HepG2 (cell line): ENCODE results near the gene NUDT17. TPM values are rescaled to one million over a fixed set of nuclear protein-coding genes. Genes with fewer than 3 reads are reported as not detected.

Source experiments
- DMAP1 ChIP-seq: IDR thresholded peaks from 2 replicates; pipeline ENCODE4 v1.6.1; 2016
- ELF1 ChIP-seq: sonication (generic); formaldehyde crosslinking; IDR thresholded peaks from 2 replicates; pipeline ENCODE4 v1.4.0; 2020; ENCODE audit warnings: missing genetic modification reagents
- GLI4 ChIP-seq: sonication (generic); formaldehyde crosslinking; IDR thresholded peaks from 2 replicates; pipeline ENCODE4 v1.5.1; 2020; ENCODE audit warnings: missing genetic modification reagents, mild to moderate bottlenecking, moderate library complexity, borderline replicate concordance
- MAFK ChIP-seq, 2 experiments: IDR thresholded peaks in 1 of 2; conservative IDR thresholded peaks in 1 of 2; 2 replicates each; pipeline ENCODE4 v1.6.1; 2011; ENCODE audit warnings: improper control_type of control experiment in 2 of 2, low read length in 2 of 2
- MEIS2 ChIP-seq: sonication (generic); formaldehyde crosslinking; IDR thresholded peaks from 2 replicates; pipeline ENCODE4 v1.9.0; 2021; ENCODE audit warnings: mild to moderate bottlenecking, missing genetic modification reagents
- MIXL1 ChIP-seq: IDR thresholded peaks from 2 replicates; pipeline ENCODE4 v1.6.1; 2016
- MTF2 ChIP-seq: sonication (generic); formaldehyde crosslinking; IDR thresholded peaks from 2 replicates; pipeline ENCODE4 v1.5.0; 2020; ENCODE audit warnings: missing genetic modification reagents, borderline replicate concordance
- NCOA2 ChIP-seq: sonication (generic); formaldehyde crosslinking; IDR thresholded peaks from 2 replicates; pipeline ENCODE4 v1.8.0; 2022; ENCODE audit warnings: inconsistent platforms
- POLR2A ChIP-seq, 2 experiments: IDR thresholded peaks; 2 replicates each; pipeline ENCODE4 v1.6.1; 2011; ENCODE audit warnings: low read depth in 2 of 2, low read length in 2 of 2, mild to moderate bottlenecking in 1 of 2, moderate library complexity in 1 of 2; ENCODE audit not compliant: insufficient read depth in 1 of 2
- SMAD9 ChIP-seq: sonication (generic); formaldehyde crosslinking; IDR thresholded peaks from 2 replicates; pipeline ENCODE4 v1.5.1; 2020; ENCODE audit warnings: mild to moderate bottlenecking, missing genetic modification reagents
- ZNF296 ChIP-seq: sonication (generic); formaldehyde crosslinking; conservative IDR thresholded peaks from 2 replicates; pipeline ENCODE4 v1.5.0; 2020; ENCODE audit warnings: mild to moderate bottlenecking, missing genetic modification reagents
- ZNF543 ChIP-seq: sonication (generic); formaldehyde crosslinking; IDR thresholded peaks from 2 replicates; pipeline ENCODE4 v1.4.0; 2020; ENCODE audit warnings: mild to moderate bottlenecking, missing genetic modification reagents
- ZSCAN21 ChIP-seq: sonication (generic); formaldehyde crosslinking; IDR thresholded peaks from 2 replicates; pipeline ENCODE4 v1.8.0; 2022; ENCODE audit warnings: mild to moderate bottlenecking, missing genetic modification reagents, moderate library complexity, borderline replicate concordance
- polyA plus RNA-seq, 8 experiments: library from polyadenylated mRNA; depleted of rRNA in 3 of 8; stranded (reverse) in 7 of 8; unstranded in 1 of 8; fragments of >200 nt; fragmentation: Illumina TruSeq in 4 of 8; extraction: Trizol in 4 of 8; gene quantifications; 2 replicates each; pipeline versions ENCODE4 v1.2.1 to v1.2.3, GENCODE V29; 2011 to 2016; ENCODE audit warnings: low read depth in 4 of 8, missing spikeins in 1 of 8, mixed read lengths in 1 of 8; ENCODE audit not compliant: insufficient read depth in 1 of 8
- total RNA-seq, 5 experiments: library from RNA; depleted of rRNA; stranded (reverse); fragments of >200 nt; fragmentation: Illumina TruSeq; extraction: Trizol; gene quantifications; 2 replicates each; pipeline ENCODE4 v1.2.3, GENCODE V29; 2016; ENCODE audit warnings: low read depth in 1 of 5
- TF ChIP-seq, protein P1 (sequence below): sonication (generic); formaldehyde crosslinking; IDR thresholded peaks from 2 replicates; pipeline ENCODE4 v1.4.0; 2020; ENCODE audit warnings: missing genetic modification reagents, borderline replicate concordance
- TF ChIP-seq, protein P2 (sequence below): sonication (generic); formaldehyde crosslinking; IDR thresholded peaks from 2 replicates; pipeline ENCODE4 v1.8.0; 2022; ENCODE audit warnings: missing genetic modification reagents, low read depth, mild to moderate bottlenecking, borderline replicate concordance
- TF ChIP-seq, protein P3 (sequence below): sonication (generic); formaldehyde crosslinking; IDR thresholded peaks from 2 replicates; pipeline ENCODE4 v1.5.0; 2020; ENCODE audit warnings: mild to moderate bottlenecking, missing genetic modification reagents, borderline replicate concordance
- TF ChIP-seq, protein P4 (sequence below): sonication (generic); formaldehyde crosslinking; conservative IDR thresholded peaks from 2 replicates; pipeline ENCODE4 v1.8.1; 2023; ENCODE audit warnings: missing genetic modification reagents

The NUDT17 gene
- total and polyA plus RNA-seq, 2 of the 13 experiments (the other 11 are each of a cell fraction or from before 2014, with no cell fraction given): 2.6 to 5.8 TPM

DNA sequence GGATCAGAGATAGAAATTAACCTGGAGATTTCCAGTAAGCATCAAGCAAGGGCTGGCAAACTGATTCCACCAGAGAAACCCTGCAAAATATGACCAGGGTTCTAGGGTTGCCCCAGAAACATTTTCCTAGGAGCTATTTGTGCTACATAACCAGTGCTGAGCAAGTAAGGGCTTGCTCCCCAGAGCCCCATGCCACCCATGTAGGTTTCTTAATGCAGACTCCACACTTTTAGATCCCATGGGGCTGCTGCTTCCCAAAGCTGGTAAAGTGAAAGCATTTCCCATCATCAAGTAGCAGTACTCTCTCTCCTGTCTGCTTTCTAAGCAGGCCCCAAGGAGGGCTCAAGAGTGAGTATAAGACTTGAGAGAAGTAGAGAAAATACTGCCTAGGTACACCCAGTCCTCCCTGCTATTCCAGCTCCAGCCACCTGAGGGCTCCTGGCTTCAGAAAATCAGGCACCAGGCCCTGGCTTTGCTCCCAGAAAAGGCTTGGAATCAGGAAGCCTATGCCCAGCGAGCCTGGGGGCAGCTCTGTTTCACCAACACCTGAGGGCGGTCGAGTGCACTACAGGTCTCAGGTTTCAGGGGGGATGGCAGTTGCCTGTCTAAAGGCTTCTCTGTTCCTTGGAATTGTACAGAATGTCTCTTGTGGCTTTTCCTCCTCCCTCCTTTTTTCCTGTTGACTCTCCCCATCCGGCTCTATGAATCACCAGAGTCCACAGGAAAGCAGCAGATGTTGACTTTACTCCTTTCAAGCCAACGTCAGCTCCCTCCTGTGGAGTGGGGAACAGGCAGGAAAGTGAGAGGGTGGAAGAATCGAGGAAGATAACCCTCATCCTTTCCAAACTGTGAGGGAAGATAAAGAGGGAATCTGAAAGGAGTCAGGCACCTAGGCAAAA, 46.4 kb downstream of the NUDT17 start (continued):
- TF ChIP-seq, protein P1, sequence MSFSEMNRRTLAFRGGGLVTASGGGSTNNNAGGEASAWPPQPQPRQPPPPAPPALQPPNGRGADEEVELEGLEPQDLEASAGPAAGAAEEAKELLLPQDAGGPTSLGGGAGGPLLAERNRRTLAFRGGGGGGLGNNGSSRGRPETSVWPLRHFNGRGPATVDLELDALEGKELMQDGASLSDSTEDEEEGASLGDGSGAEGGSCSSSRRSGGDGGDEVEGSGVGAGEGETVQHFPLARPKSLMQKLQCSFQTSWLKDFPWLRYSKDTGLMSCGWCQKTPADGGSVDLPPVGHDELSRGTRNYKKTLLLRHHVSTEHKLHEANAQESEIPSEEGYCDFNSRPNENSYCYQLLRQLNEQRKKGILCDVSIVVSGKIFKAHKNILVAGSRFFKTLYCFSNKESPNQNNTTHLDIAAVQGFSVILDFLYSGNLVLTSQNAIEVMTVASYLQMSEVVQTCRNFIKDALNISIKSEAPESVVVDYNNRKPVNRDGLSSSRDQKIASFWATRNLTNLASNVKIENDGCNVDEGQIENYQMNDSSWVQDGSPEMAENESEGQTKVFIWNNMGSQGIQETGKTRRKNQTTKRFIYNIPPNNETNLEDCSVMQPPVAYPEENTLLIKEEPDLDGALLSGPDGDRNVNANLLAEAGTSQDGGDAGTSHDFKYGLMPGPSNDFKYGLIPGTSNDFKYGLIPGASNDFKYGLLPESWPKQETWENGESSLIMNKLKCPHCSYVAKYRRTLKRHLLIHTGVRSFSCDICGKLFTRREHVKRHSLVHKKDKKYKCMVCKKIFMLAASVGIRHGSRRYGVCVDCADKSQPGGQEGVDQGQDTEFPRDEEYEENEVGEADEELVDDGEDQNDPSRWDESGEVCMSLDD (CRISPR knock-in tag): 0 out of 2 replicates have a peak, but pooled peaks have one; percentile 57
- peak; percentile 68; the same call in 1 of the 2 replicates for TF ChIP-seq MIXL1
- TF ChIP-seq GLI4 (CRISPR knock-in tag): no peak
- TF ChIP-seq MAFK (conservative IDR thresholded peaks at IDR 0.05 in 1 of 2, IDR thresholded peaks at IDR 0.05 in 1 of 2; ENCODE audit: low read length in 2 of 2): no peak
- peak; percentile 85 for TF ChIP-seq NCOA2 (CRISPR knock-in tag)
- TF ChIP-seq, protein P2, sequence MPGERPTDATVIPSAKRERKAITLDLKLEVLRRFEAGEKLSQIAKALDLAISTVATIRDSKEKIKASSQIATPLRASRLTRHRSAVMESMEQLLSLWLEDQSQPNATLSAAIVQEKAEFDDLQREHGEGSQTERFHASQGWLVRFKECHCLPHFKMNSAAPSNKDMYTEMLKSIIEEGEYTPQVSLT (CRISPR knock-in tag): no peak
- TF ChIP-seq ZNF296: no peak
- no peak for TF ChIP-seq SMAD9 (CRISPR knock-in tag)
- TF ChIP-seq MEIS2: peak; percentile 79
- no peak for TF ChIP-seq POLR2A (IDR thresholded peaks at IDR 0.05; ENCODE audit: insufficient read depth in 1 of 2, low read depth in 2 of 2, low read length in 2 of 2)
- TF ChIP-seq, protein P3, sequence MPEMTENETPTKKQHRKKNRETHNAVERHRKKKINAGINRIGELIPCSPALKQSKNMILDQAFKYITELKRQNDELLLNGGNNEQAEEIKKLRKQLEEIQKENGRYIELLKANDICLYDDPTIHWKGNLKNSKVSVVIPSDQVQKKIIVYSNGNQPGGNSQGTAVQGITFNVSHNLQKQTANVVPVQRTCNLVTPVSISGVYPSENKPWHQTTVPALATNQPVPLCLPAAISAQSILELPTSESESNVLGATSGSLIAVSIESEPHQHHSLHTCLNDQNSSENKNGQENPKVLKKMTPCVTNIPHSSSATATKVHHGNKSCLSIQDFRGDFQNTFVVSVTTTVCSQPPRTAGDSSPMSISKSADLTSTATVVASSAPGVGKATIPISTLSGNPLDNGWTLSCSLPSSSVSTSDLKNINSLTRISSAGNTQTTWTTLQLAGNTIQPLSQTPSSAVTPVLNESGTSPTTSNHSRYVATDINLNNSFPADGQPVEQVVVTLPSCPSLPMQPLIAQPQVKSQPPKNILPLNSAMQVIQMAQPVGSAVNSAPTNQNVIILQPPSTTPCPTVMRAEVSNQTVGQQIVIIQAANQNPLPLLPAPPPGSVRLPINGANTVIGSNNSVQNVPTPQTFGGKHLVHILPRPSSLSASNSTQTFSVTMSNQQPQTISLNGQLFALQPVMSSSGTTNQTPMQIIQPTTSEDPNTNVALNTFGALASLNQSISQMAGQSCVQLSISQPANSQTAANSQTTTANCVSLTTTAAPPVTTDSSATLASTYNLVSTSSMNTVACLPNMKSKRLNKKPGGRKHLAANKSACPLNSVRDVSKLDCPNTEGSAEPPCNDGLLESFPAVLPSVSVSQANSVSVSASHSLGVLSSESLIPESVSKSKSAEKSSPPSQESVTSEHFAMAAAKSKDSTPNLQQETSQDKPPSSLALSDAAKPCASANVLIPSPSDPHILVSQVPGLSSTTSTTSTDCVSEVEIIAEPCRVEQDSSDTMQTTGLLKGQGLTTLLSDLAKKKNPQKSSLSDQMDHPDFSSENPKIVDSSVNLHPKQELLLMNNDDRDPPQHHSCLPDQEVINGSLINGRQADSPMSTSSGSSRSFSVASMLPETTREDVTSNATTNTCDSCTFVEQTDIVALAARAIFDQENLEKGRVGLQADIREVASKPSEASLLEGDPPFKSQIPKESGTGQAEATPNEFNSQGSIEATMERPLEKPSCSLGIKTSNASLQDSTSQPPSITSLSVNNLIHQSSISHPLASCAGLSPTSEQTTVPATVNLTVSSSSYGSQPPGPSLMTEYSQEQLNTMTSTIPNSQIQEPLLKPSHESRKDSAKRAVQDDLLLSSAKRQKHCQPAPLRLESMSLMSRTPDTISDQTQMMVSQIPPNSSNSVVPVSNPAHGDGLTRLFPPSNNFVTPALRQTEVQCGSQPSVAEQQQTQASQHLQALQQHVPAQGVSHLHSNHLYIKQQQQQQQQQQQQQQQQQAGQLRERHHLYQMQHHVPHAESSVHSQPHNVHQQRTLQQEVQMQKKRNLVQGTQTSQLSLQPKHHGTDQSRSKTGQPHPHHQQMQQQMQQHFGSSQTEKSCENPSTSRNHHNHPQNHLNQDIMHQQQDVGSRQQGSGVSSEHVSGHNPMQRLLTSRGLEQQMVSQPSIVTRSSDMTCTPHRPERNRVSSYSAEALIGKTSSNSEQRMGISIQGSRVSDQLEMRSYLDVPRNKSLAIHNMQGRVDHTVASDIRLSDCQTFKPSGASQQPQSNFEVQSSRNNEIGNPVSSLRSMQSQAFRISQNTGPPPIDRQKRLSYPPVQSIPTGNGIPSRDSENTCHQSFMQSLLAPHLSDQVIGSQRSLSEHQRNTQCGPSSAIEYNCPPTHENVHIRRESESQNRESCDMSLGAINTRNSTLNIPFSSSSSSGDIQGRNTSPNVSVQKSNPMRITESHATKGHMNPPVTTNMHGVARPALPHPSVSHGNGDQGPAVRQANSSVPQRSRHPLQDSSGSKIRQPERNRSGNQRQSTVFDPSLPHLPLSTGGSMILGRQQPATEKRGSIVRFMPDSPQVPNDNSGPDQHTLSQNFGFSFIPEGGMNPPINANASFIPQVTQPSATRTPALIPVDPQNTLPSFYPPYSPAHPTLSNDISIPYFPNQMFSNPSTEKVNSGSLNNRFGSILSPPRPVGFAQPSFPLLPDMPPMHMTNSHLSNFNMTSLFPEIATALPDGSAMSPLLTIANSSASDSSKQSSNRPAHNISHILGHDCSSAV: no peak
- TF ChIP-seq ELF1: peak; percentile 89
- no peak; the same call in 1 of the 2 replicates for TF ChIP-seq ZSCAN21
- TF ChIP-seq, protein P4, sequence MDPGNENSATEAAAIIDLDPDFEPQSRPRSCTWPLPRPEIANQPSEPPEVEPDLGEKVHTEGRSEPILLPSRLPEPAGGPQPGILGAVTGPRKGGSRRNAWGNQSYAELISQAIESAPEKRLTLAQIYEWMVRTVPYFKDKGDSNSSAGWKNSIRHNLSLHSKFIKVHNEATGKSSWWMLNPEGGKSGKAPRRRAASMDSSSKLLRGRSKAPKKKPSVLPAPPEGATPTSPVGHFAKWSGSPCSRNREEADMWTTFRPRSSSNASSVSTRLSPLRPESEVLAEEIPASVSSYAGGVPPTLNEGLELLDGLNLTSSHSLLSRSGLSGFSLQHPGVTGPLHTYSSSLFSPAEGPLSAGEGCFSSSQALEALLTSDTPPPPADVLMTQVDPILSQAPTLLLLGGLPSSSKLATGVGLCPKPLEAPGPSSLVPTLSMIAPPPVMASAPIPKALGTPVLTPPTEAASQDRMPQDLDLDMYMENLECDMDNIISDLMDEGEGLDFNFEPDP (CRISPR knock-in tag): no peak
- no peak for TF ChIP-seq MTF2 (CRISPR knock-in tag)
- no peak for TF ChIP-seq DMAP1
- no peak for TF ChIP-seq ZNF543 (CRISPR knock-in tag)
